ENCODE data around the gene TCAP.

GRCh38 chr17:39666601-39667261 is 1.6 kb downstream of the TCAP start:
- TF ChIP-seq POLR2A (IDR thresholded peaks at IDR 0.05) (no peak), CTCF (IDR thresholded peaks at IDR 0.05) (no peak), EP300 (IDR thresholded peaks at IDR 0.05) (no peak)

All from gastroesophageal sphincter (tissue), 3 donors.